GM12891 (cell line): Measurements from ENCODE around the gene DVL1.

Experiments used
- DNase-seq: peaks from one replicate; pipeline ENCODE4 v3.0.0; 2011; ENCODE audit warnings: low spot score; ENCODE audit not compliant: insufficient read length
- FAIRE-seq: peaks from 2 replicates; lab custom pipeline; 2011; peaks lifted over from hg19 to GRCh38; lab: Jason Lieb, UNC
- PAX5 ChIP-seq: IDR thresholded peaks from 2 replicates; pipeline ENCODE4 v1.6.1; 2011; ENCODE audit warnings: low read length, moderate library complexity, mild to moderate bottlenecking; ENCODE audit not compliant: insufficient read depth, severe bottlenecking
- POLR2A ChIP-seq: IDR thresholded peaks from 2 replicates; pipeline ENCODE4 v1.6.1; 2011; ENCODE audit warnings: low read depth, low read length, control low read depth
- POLR2AphosphoS5 ChIP-seq: IDR thresholded peaks from 2 replicates; pipeline ENCODE4 v1.6.1; 2011; ENCODE audit warnings: low read depth, low read length, control low read depth
- POU2F2 ChIP-seq: IDR thresholded peaks from 2 replicates; pipeline ENCODE4 v1.6.1; 2011; ENCODE audit warnings: low read depth, mild to moderate bottlenecking, control low read depth, low read length, moderate library complexity
- SPI1 ChIP-seq: IDR thresholded peaks from 2 replicates; pipeline ENCODE4 v1.6.1; 2011; ENCODE audit warnings: low read depth, low read length, control low read depth
- TAF1 ChIP-seq: IDR thresholded peaks from 2 replicates; pipeline ENCODE4 v1.6.1; 2011; ENCODE audit warnings: low read depth, low read length, control low read depth

DVL1 gene

DNA sequence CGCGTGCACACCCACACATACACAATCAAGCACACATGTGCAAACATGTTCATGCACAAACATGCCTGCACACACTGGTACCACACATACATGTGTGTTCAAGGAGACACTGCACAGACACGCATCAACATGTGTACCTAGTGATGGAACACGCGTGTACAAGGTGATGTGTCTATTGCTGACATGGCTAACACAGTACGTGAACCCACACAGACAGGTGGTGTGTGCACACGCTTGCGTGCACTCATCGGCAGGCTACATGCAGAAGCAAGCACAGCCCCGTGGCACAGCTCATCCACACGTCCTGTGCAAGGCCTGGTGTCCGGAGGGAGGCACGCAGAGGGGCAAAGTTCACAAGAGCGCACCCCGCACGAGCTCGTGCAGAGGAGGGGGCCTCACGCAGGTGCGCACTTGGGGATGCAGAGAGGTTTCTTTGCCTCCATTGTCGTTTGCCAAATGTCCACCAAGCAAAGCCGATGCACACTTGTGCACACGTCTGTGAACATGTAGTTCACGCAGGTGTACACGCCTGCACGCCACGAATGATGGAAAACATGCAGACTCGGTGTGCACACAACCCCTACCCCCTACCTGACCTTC is 42.5 kb downstream of the DVL1 start:
- TF ChIP-seq TAF1 (no peak), PAX5 (no peak), POU2F2 (no peak), POLR2AphosphoS5 (no peak), POLR2A (no peak), SPI1 (no peak)
- FAIRE-seq (peak; percentile 95), DNase-seq (no peak)

DNA sequence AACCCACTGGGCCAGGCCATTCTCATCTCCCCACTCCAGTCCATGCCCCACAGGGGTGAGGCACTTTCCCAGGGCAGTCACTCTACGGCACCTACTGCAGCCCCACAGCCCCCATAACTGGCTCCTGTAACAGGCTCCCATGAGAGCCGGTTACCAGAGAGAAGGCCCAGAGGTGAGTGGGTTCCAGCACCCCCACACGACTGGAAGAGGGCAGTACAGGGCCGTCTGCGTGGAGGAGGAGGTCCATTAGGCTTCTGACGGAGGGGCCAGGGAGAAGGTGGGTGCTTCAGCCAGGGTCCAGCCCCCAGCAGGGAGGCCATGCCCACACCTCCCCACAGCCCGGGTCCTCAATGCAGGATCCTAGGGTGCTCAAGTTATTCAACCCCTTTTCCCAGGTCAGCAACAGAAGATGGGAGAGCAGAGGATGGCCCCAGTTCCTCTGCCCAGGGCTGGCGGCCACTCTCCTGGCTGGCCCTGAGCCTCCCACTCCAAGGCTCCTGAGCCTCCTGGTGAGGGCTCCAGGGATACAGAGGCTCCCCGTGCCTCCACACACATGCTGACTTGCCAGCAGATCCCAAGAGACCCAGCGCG is 43.1 kb downstream of the DVL1 start:
- no peak for DNase-seq
- FAIRE-seq: peak; percentile 31
- TF ChIP-seq POLR2A: no peak
- no peak for TF ChIP-seq TAF1
- no peak for TF ChIP-seq POLR2AphosphoS5
- TF ChIP-seq POU2F2: no peak
- TF ChIP-seq SPI1: no peak
- TF ChIP-seq PAX5: no peak

DNA sequence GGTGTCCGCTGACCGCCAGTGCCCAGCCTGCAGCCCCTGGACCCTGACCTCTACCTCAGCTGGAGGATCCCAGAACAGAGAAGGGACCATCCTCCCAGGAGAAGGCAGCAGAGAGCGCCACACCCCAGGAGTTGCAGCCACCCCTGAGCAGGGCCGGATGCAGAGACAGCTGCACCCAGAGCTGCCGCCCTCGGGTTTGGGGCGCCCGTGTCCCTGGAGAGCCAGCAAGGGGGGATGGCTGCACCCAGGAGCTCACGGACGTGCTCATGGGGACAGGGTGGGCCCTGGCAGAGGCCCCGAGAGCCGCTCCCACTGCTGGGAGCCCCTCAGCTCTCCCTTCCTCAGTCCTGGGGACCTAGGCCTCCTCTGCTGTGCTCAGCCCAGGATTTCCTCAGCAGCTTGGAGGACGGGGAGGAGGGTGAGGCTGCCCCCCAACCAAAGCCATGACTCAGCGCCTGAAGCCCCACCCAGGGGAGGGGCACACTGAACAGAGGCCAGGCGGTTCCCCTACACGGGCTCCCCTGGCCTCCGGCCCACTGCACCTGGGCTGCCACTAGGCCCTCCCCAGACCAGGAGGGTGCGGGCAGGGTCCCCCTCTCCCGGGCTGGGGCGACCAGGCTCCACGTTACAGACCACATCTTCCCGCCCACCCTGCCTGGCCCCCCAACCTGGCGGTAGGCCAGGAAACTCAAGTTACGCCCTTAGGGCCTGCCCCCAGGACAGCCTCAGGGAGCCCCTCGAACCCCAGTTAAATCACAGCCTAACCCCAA is 43.7 kb downstream of the DVL1 start:
- FAIRE-seq: peak; percentile 84
- TF ChIP-seq POU2F2 (0 out of 2 replicates have a peak, but pooled peaks have one; percentile 26), TAF1 (no peak), SPI1 (no peak)
- peak; percentile 68 for DNase-seq

DNA sequence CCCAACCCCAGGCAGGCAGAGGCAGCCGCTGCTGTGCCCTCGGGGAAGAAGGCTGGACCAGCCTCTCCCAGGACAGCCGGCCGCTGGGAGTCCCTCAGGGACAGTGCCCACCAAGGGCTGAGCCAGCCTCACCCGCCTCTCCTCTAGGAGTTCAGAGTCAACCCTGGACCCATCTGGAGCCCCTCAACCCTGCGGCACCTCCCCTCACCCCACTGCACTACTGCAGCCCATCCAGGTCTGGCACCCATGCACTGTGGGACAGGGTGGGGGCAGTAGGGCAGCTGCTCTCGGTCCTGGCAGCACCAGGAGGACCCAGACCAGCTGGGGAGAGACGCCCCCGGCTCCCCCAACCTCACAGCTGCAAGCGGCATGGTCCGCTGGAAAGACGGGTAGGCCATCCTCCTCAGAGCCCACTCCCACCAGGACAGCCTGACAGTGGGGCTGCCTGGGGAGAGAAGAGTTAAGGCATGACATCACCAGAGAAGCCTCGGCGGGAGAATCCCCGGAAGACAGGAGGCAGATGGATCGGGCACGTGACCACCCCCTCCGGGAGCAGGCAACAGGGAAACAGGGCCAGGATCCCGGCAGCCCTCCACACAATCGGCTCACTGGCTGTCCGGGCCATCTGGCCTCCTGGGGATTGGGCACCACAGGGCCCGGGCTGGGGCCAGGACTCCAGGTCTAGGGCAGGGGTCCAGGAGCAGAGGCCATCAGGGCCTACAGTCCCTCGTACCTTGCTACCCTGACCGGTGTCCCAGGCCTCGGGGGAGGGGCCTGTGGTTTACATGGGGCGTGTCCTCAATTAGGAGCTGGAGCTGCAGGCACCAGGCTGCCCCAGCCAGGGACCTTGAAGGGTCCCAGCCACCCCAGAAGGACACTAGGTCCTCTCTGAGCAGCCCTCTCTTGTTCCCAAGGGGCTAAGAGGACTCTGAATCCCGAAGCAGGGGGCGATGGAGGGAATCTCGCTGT is 44.6 kb downstream of the DVL1 start:
- TF ChIP-seq POLR2A (no peak), POLR2AphosphoS5 (no peak), SPI1 (no peak), POU2F2 (no peak), TAF1 (no peak), PAX5 (no peak)
- DNase-seq (no peak), FAIRE-seq (no peak)

DNA sequence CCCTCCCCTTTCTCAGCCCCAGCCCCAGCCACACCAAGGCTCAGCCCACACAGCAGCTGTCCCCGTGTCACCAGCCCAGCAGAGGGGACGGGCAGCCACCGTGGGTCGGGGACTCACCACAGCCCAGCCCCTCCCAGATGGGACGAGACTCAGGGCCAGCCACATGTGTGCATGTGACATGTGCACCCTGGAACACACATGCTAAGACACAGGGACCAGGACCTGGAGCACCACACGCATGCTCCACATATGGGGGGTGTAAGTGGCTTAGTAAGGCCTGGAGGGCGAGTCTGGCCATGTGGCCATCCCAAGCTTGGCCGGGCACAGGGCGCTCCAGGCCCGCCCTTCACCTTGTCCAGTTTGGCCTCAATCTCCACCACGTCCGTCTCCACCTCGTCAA is 45.5 kb downstream of the DVL1 start:
- no peak for TF ChIP-seq POU2F2
- no peak for TF ChIP-seq POLR2AphosphoS5
- no peak for TF ChIP-seq TAF1
- no peak for TF ChIP-seq POLR2A
- no peak for TF ChIP-seq PAX5
- TF ChIP-seq SPI1: no peak
- no peak for FAIRE-seq
- DNase-seq: no peak

DNA sequence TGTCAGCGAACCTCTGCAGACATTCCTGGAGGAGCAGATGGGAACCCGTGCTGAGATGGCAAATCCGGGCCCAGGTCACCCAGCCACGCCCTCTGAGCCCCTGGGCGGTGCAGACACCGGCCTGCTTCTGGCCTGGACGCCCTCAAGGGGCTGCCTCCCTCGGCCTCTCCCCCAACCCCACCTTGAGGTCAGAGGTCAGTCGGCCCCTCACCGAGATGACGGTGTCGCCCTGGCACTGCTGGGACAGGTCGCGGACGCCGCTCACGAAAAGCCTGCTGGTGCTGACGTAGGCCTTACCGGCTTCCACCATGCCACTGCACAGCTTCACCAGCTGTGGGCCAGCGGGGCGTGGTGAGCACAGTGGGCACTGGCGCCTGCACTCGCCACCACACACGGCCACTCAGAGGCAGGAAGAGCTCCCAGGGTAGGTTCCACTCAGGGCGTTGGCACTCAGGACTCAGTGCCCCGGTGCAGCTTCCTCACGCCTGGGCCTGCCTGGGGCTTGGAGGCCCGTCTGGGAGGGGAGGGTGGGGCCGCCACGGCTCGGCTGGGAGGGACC is 46.2 kb downstream of the DVL1 start:
- FAIRE-seq (no peak), DNase-seq (no peak)
- TF ChIP-seq PAX5 (no peak), TAF1 (no peak), POLR2AphosphoS5 (no peak), POLR2A (no peak), SPI1 (no peak)

DNA sequence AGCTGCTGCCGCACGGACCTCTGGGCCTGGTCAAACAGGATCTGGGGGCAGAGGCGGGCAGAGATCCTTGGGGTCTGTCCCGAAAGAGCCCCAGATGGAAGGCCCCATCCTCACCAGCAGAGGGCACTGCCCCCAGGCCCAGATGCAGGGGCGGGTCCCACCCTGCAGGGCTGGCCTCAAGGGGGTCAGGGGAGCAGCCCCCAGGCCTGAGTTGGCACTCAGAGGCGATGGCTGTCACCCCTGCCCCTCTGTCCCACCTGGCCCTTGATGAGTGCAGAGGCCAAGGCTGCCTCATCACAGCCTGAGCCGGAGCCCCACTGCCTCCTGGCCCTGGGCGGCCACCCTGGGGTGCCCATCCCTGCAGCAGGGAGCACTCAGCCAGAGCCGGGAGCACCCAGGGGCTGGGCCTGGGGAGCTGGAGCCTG is 47.2 kb downstream of the DVL1 start:
- TF ChIP-seq TAF1 (no peak), POU2F2 (no peak), SPI1 (no peak), PAX5 (no peak), POLR2A (no peak), POLR2AphosphoS5 (no peak)
- DNase-seq (no peak), FAIRE-seq (no peak)

DNA sequence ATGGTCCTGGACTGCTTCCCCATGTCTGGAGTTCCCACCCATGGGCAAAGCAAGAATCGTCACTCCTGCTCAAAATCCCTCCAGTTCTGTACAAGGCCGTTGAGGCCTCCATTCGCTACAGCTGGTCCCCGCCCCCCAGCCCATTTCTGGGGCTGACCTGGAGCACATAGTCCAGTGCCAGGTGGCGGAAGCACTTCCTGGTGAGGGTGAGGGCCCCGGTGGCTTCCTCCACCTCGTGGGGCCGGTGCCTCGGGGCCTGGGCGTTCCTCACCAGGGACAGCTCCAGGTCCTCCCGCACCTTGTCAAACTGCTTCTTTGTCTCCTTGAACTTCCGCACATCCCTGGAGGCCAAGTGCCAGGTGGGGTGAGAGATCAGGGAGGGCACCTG is 48.9 kb downstream of the DVL1 start:
- TF ChIP-seq POLR2A: no peak
- no peak for TF ChIP-seq TAF1
- no peak for TF ChIP-seq POLR2AphosphoS5
- TF ChIP-seq PAX5: no peak
- no peak for TF ChIP-seq SPI1
- TF ChIP-seq POU2F2: no peak
- no peak for FAIRE-seq
- DNase-seq: no peak
